ENCODE measurements around the gene KLF16. TPM values are rescaled to one million over a fixed set of nuclear protein-coding genes. Genes with fewer than 3 reads are reported as not detected.
A peak's percentile ranks its signal among the peaks of the same experiment; 100 is the strongest.

The KLF16 gene
- total RNA-seq, 1 experiment from 2014 or later: 5.5 TPM

DNA sequence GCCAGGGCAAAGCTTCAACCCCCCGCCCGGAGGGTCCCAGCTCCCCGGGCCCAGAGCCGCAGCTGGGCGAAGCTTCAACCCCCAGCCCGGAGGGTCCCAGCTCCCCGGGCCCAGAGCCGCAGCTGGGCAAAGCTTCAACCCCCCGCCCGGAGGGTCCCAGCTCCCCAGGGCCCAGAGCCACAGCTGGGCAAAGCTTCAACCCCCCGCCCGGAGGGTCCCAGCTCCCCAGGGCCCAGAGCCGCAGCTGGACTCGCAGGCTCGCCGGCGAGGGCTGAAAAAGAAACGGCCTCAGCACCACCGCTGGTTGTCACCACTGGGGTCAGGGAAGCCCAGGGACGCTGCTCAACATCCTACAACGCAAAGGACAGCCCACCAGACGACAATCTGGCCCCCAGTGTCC is 20.3 kb downstream of the KLF16 start:
- DNase-seq (ENCODE audit: low read depth): no peak

- no peak for DNase-seq (ENCODE audit: low read depth)
These were observed 22.0 kb downstream of the KLF16 start for GRCh38 chr19:1841209-1841924.

- no peak for DNase-seq (ENCODE audit: low read depth)
These were observed 22.8 kb downstream of the KLF16 start for GRCh38 chr19:1840541-1841115.

- DNase-seq (ENCODE audit: low read depth): no peak
These were observed 23.5 kb downstream of the KLF16 start for GRCh38 chr19:1839658-1840540.

- DNase-seq (ENCODE audit: low read depth): peak; percentile 58
These were observed 25.7 kb downstream of the KLF16 start for GRCh38 chr19:1837625-1838105.

DNA sequence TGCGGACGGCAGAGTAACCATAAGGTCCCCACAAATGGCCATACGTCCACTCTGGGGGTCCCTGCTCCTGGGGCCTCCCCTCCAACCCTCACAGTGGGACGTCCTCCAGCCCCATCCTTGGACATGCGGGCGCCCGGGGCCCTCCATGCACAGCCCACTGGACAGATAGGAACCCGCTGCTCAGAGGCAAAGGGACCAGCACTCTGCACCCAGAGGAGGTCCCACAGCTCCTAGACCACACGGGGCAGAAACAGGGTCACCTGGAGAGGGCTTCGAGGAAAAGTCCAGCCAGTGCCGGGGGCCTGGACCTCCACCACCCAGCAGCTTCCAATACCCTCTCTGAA is 26.2 kb downstream of the KLF16 start:
- no peak for DNase-seq (ENCODE audit: low read depth)

DNA sequence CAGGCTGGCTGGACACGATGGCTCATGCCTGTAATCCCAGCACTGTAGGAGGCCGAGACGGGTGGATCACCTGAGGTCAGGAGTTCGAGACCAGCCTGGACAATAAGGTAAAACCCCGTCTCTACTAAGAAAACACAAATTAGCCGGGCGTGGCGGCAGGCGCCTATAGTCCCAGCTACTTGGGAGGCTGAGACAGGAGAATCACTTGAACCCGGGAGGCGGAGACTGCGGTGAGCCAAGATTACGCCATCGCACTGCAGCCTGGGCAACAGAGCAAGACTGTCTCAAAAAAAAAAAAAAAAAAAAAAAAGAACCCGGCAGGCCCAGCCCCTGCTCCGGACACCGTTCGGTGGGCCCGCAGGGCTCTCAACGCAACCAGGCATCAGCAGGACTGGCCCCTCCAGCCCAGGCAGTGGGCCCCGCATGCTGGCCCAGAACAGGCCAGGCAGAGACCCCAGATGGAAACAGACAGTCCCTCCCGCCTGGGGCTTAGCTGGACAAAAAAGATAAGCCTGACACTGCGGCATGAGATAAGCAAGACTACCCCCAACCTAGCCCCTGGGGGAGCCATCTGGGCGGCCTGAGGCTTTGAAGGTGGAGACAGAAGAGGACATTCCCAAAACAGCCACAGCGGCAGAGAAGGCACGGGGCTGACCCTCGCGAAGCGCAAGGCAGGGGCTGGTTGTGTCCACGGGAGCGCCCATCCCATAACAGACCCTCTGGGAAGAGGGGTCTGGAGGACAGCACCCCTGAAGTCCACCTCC is 26.7 kb downstream of the KLF16 start:
- no peak for DNase-seq (ENCODE audit: low read depth)

GRCh38 chr19:1833540-1833939 is 29.8 kb downstream of the KLF16 start:
- DNase-seq (ENCODE audit: low read depth): no peak

DNA sequence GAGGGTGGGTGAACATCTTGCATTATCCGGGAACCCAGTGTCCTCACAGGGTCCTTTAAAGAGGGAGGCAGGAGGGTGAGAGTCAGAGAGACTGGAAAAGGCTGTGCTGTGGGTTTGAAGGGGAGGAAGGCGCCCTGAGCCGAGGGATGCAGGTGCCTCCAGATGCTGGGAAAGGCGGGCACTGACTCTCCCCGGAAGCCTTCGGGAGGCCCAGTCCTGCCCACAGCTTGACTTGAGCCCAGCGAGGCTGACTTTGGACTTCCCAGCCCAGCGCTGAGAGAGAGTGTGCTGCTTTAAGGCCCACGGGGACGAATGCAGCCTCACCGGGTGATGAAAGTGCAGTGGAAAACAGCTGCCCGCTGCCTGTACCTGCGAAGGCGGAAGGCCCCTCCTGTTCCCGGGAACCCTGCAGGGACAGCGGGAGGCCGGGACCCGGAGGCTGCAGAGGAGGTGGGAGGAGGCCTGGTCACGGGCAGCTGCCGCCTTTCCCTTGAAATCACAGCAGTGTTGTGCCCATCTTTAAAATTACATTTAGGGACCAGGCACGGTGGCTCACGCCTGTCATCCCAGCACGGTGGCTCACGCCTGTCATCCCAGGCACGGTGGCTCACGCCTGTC is 31.2 kb downstream of the KLF16 start:
- no peak for DNase-seq (ENCODE audit: low read depth)

- DNase-seq (ENCODE audit: low read depth): no peak
These were observed 32.4 kb downstream of the KLF16 start for GRCh38 chr19:1830978-1831377.

DNA sequence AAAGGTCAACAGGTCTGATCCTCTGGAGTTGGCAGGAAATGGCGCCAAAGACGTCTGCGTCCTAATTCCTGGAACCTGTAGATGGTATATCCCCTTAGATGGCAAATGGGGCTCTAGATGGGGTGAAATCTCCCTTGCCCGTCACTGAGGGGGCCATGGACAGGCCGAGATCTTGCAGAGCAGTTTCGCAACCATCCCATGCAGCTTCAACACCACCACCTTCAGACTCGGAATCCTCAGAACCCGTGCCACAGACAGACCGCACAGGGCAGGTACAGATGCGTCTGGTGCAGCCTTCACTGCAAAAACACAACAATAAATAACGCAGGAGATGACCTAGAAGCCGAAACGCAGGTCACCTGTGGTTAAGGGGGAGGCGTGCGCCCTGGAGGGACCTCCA is 32.8 kb downstream of the KLF16 start:
- no peak for DNase-seq (ENCODE audit: low read depth)

- no peak for DNase-seq (ENCODE audit: low read depth)
These were observed 33.4 kb downstream of the KLF16 start for GRCh38 chr19:1829958-1830357.

DNA sequence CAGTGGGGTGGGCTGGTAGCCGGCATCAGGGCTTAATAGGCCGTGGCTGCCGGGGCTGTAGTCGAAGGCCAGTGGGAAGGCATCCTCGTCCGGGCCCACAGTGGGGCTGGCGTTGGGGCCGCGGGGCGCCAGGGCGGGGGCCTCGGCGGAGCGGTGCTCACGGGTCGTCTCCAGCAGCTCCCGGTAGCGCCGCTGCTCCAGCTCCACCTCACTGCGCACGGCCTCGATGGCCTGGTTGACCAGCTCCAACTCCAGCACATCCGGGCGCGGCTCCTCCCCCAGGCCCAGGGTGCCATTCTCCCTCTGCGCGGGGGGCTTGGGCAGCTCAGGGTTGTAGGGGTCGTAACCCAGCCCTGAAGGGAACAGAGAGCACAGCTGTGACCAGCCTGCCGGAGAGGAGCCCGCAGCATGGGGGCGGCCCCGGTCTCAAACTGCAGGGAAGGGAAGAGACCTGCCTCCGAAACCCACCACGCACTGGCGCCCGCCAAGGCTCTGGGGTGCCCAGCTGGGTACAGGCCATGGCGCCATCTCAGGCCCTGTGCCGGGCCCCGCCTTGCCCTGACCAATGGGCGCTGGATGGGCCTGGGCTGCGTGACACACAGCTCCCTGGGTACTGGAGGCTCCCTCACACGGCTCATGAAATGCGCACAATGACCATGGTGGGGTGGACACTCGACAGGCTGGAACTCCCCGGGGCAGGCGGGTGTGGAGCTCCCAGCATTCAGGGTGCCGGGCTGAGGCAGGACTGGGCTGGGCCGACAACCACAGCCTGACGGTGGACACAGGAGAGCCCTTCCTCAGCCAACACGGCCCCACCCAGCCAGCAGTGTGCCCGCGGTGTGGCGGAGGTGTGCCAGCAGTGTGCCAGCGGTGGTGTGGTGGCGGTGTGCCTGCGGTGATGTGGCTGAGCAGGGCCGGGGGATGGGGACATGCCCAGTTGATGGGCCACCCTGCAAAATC is 34.8 kb downstream of the KLF16 start:
- DNase-seq (ENCODE audit: low read depth): no peak

DNA sequence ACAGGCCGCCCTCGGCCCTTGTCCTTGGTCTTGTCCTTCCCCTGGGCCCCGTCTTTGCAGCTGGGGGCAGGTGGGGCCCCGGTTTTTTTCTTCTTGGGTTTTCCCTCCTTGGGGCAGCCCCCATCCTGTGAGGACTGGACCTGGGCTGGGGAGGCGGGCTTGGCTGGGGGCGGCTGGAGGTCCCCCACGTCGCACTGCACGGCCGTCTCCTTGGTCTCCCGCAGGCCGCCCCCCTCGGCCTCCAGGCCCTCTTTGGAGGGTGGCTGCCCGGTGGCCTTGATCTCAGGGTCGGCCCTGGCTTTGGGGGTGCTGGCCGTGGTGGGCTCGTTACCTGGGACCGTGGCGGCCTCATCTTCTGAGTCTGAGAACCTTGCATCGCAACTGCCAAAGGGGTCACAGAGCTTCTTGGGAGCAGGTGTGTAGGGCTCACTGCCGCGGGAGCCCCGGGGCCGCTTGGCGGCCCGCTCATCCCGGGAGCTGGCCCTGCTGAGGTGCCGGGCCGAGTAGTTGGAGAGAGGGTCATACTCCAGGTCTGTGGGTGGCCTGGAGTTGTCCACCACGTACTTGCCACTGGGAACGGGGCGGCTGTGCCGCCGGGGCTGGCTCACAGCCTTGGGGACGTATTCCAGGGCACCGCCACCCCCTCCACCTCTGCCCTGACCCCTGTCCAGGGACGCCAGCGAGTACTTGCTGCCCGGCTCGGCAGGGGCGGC is 35.7 kb downstream of the KLF16 start:
- no peak for DNase-seq (ENCODE audit: low read depth)

DNA sequence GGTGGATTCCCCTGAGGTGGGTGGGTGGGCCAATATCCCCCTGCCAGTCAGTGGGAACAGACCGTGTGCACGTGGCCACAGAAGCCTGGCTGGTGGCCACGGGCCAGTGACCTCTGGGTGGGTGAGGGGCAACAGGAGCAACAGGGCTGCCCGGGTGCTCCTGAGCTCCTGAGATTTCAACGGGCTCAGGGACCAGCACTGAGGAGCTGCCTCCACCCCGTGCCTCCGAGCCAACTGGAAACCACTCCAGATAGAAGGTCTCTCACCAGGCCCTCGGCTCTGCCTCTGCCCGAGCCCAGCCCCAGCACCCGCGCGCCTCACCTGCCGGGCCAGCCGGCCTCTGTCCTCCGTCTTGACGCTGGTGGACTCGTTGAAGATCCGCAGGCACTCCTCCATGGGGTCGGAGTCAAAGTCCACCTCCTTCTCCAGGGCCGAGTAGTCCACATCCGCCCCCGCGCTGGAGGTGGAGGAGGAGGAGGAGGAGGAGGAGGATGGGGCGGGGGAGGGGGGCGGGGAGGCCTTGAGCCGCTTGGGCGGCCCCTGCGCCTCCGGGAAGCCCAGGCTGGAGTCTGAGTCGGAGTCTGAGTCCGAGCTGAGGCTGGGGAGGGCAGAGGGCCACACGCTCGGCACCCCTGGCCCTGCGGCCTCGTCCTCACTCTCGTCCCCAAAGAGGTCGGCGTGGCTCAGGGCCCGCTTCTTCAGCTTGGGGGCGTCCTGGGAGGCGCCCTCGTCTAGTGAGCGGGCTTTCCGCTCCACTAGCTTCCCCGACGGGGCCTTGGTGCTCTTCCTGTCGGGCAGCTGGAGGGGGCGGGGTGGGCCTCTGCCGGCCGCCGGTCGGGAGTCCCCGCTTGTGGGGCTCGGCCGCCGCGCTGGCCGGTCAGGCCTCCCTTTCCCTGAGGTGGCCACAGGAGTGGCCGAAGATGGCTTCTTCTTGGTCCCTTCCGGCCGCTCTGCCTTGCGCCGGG is 36.5 kb downstream of the KLF16 start:
- DNase-seq (ENCODE audit: low read depth): no peak

DNA sequence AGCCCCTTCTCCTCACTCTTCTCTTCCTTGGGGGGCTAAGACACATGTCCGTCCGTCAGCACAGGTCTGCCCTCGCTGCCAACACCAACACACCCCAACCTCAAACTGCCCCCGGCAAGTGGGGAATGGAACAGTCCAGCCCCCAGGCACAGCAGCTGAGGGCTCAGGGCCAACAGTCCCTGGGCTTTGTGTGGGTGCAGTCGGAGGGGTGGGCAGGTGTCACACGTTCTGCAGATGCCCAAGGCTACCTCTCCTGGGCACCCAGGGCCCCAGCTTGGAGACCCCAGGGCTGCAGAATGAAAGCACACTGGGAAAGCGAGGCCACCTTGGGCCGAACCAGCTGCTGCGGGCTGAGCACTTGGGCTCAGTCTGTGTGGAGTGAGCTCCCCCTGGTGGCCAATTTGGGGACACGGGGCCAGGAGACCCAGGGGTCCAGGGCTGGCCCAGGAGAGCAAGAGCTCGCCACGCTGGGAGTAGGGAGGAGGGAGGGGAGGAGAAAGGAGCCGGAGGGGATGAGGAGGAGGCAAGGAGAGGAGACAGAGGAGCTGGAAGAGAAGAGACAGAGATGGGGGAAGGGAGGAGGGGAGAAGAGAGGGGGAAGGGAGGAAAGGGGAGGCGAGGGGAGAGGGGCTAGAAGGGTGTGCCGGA is 37.3 kb downstream of the KLF16 start:
- peak; percentile 73 for DNase-seq (ENCODE audit: low read depth)

- no peak for DNase-seq (ENCODE audit: low read depth)
These were observed 39.1 kb downstream of the KLF16 start for GRCh38 chr19:1824252-1824622.
